ENCODE results near the gene USP40. TPM values are rescaled to one million over a fixed set of nuclear protein-coding genes. Genes with fewer than 3 reads are reported as not detected.

USP40 gene
- total and polyA plus RNA-seq, 10 donors: 11.4 to 57.3 (median 38.1) TPM

GRCh38 chr2:233556881-233557736 lies 9.5 kb downstream of the USP40 start:
- H3K4me1 ChIP-seq: peaks cover 0 to 6% (median 0%) of the 10 kb centered on the region in 6 donors
- 76 to 83% (median 81%) methylated on average over 7 of the region's 7 CpGs for WGBS, 5 donors
- peaks cover 0 to 87% (median 22%) of the 10 kb centered on the region in 6 donors for H3K36me3 ChIP-seq
- H3K4me3 ChIP-seq: no peak overlapping the region
- intact Hi-C loops (cut with DNase I; ENCODE audit: low total_unique reads): no loop called here
- no peak overlapping the region for H3K27ac ChIP-seq
- TF ChIP-seq, protein P1, sequence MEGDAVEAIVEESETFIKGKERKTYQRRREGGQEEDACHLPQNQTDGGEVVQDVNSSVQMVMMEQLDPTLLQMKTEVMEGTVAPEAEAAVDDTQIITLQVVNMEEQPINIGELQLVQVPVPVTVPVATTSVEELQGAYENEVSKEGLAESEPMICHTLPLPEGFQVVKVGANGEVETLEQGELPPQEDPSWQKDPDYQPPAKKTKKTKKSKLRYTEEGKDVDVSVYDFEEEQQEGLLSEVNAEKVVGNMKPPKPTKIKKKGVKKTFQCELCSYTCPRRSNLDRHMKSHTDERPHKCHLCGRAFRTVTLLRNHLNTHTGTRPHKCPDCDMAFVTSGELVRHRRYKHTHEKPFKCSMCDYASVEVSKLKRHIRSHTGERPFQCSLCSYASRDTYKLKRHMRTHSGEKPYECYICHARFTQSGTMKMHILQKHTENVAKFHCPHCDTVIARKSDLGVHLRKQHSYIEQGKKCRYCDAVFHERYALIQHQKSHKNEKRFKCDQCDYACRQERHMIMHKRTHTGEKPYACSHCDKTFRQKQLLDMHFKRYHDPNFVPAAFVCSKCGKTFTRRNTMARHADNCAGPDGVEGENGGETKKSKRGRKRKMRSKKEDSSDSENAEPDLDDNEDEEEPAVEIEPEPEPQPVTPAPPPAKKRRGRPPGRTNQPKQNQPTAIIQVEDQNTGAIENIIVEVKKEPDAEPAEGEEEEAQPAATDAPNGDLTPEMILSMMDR (IDR thresholded peaks at IDR 0.05 in 8 of 11, conservative IDR thresholded peaks at IDR 0.05 in 3 of 11): no peak
- no peak for TF ChIP-seq POLR2A (IDR thresholded peaks at IDR 0.05)
- no peak for TF ChIP-seq POLR2AphosphoS5 (IDR thresholded peaks at IDR 0.05)
- no peaks in the 10 kb centered on the region for H3K9me3 ChIP-seq
- DNase-seq: no peak
- H3K27me3 ChIP-seq (replicated peaks in 1 of 7): no peaks in the 10 kb centered on the region

- no peak overlapping the region for H3K27ac ChIP-seq
- no peak overlapping the region for H3K4me3 ChIP-seq
- H3K36me3 ChIP-seq: peaks cover 0 to 96% (median 18%) of the 10 kb centered on the region in 6 donors
- no peak for DNase-seq
- no peaks in the 10 kb centered on the region for H3K9me3 ChIP-seq
- no peak for TF ChIP-seq POLR2A (IDR thresholded peaks at IDR 0.05)
- TF ChIP-seq, protein P1 (IDR thresholded peaks at IDR 0.05 in 8 of 11, conservative IDR thresholded peaks at IDR 0.05 in 3 of 11): no peak
- TF ChIP-seq POLR2AphosphoS5 (IDR thresholded peaks at IDR 0.05): no peak
- H3K4me1 ChIP-seq: peaks cover 0 to 6% (median 0%) of the 10 kb centered on the region in 6 donors
- no peaks in the 10 kb centered on the region for H3K27me3 ChIP-seq (replicated peaks in 1 of 7)
- intact Hi-C loops (cut with DNase I; ENCODE audit: low total_unique reads): no loop called here
Measured at GRCh38 chr2:233553366-233553765, 13.2 kb downstream of the USP40 start.

- H3K36me3 ChIP-seq: peaks cover 0 to 98% (median 27%) of the 10 kb centered on the region in 6 donors
- WGBS, 5 donors: 70 to 74% (median 73%) methylated on average over 4 of the region's 4 CpGs
- H3K9me3 ChIP-seq: no peaks in the 10 kb centered on the region
- DNase-seq: no peak
- no peak overlapping the region for H3K27ac ChIP-seq
- intact Hi-C loops (cut with DNase I; ENCODE audit: low total_unique reads): no loop called here
- TF ChIP-seq, protein P1 (IDR thresholded peaks at IDR 0.05 in 8 of 11, conservative IDR thresholded peaks at IDR 0.05 in 3 of 11): no peak
- TF ChIP-seq POLR2AphosphoS5 (IDR thresholded peaks at IDR 0.05): no peak
- TF ChIP-seq POLR2A (IDR thresholded peaks at IDR 0.05): no peak
- no peaks in the 10 kb centered on the region for H3K27me3 ChIP-seq (replicated peaks in 1 of 7)
- H3K4me3 ChIP-seq: no peak overlapping the region
- H3K4me1 ChIP-seq: no peaks in the 10 kb centered on the region
Measured at GRCh38 chr2:233551491-233551890, 15.1 kb downstream of the USP40 start.

GRCh38 chr2:233546774-233547173 lies 19.8 kb downstream of the USP40 start:
- Histone ChIP-seq H3K4me1 (peaks cover 0 to 6% (median 0%) of the 10 kb centered on the region in 6 donors), H3K4me3 (no peak overlapping the region), H3K36me3 (peaks cover 0 to 79% (median 20%) of the 10 kb centered on the region in 6 donors), H3K27ac (no peak overlapping the region), H3K9me3 (no peaks in the 10 kb centered on the region), H3K27me3 (replicated peaks in 1 of 7) (no peaks in the 10 kb centered on the region)
- DNase-seq: no peak
- intact Hi-C loops (cut with DNase I; ENCODE audit: low total_unique reads): no loop called here
- WGBS, 5 donors: 90 to 98% (median 95%) methylated on average over 4 of the region's 4 CpGs
- TF ChIP-seq POLR2A (IDR thresholded peaks at IDR 0.05): no peak
- no peak for TF ChIP-seq POLR2AphosphoS5 (IDR thresholded peaks at IDR 0.05)
- TF ChIP-seq, protein P1 (IDR thresholded peaks at IDR 0.05 in 8 of 11, conservative IDR thresholded peaks at IDR 0.05 in 3 of 11): no peak

All from spleen (tissue), 11 donors.